Karpas-422 (cell line): ENCODE results near the gene CRY2. TPM values are rescaled to one million over a fixed set of nuclear protein-coding genes. Genes with fewer than 3 reads are reported as not detected.
"Not testable (repeated sequence)": the region's sequence is repeated elsewhere in the genome, so short reads cannot be mapped to it uniquely, and the experiment has no call there.

Source experiments
- DNase-seq: peaks from one replicate; pipeline ENCODE4 v3.0.0-alpha.2; 2015
- H2AFZ ChIP-seq: fragments of 200-600 bp; sonication (generic); 2 replicates; pipeline ENCODE4 v1.6.1; 2014; ENCODE audit warnings: antibody characterized with exemption, low read length, mixed read lengths
- H3K27ac ChIP-seq: fragments of 200-600 bp; sonication (generic); 2 replicates; pipeline ENCODE4 v1.5.1; 2014; ENCODE audit warnings: mild to moderate bottlenecking, low read length, moderate library complexity
- H3K27me3 ChIP-seq: fragments of 200-600 bp; sonication (generic); 2 replicates; pipeline ENCODE4 v1.6.1; 2014; ENCODE audit warnings: low read length, mixed read lengths
- H3K36me3 ChIP-seq: fragments of 200-600 bp; sonication (generic); 2 replicates; pipeline ENCODE4 v1.6.1; 2014; ENCODE audit warnings: low read length, mixed read lengths; ENCODE audit not compliant: insufficient read depth
- H3K4me1 ChIP-seq: fragments of 200-600 bp; sonication (generic); 2 replicates; pipeline ENCODE4 v1.6.1; 2014; ENCODE audit warnings: mild to moderate bottlenecking, low read length, mixed read lengths
- H3K4me2 ChIP-seq: fragments of 200-600 bp; sonication (generic); 2 replicates; pipeline ENCODE4 v1.6.1; 2014; ENCODE audit warnings: low read length, low read depth, mild to moderate bottlenecking; ENCODE audit not compliant: poor library complexity, severe bottlenecking
- H3K4me3 ChIP-seq: fragments of 200-600 bp; sonication (generic); 2 replicates; pipeline ENCODE4 v1.5.1; 2014; ENCODE audit warnings: mild to moderate bottlenecking, antibody characterized with exemption, low read length, mixed read lengths
- H3K79me2 ChIP-seq: fragments of 200-600 bp; sonication (generic); 2 replicates; pipeline ENCODE4 v1.6.1; 2014; ENCODE audit warnings: mild to moderate bottlenecking, low read length, mixed read lengths
- H3K9ac ChIP-seq: fragments of 200-600 bp; sonication (generic); 2 replicates; pipeline ENCODE4 v1.6.0; 2014; ENCODE audit warnings: low read length
- H3K9me2 ChIP-seq: fragments of 200-600 bp; sonication (generic), shearing (Covaris generic); replicated peaks from 2 replicates; pipeline ENCODE4 v1.6.0; 2014; ENCODE audit warnings: mild to moderate bottlenecking, low read length, moderate library complexity; ENCODE audit not compliant: insufficient read depth
- H3K9me3 ChIP-seq: fragments of 300-700, 200-600 bp; sonication (generic); 2 replicates; pipeline ENCODE4 v1.6.1; 2014; ENCODE audit warnings: low read length, mixed read lengths
- H4K20me1 ChIP-seq: fragments of 200-600 bp; sonication (generic); 2 replicates; pipeline ENCODE4 v1.6.1; 2014; ENCODE audit warnings: mild to moderate bottlenecking, antibody characterized with exemption, low read length, low read depth; ENCODE audit not compliant: insufficient read depth
- total RNA-seq: library from RNA; depleted of rRNA; stranded (reverse); fragments of >200 nt; shearing (Covaris generic); gene quantifications from 2 replicates; pipeline ENCODE4 v1.2.3, GENCODE V29; 2014; ENCODE audit warnings: low replicate concordance

CRY2 gene
- total RNA-seq, 1 experiment from 2014 or later: 12.5 TPM

- H4K20me1 ChIP-seq: no peaks in the 10 kb centered on the region
- H3K27ac ChIP-seq: no peak within 1 kb of the TSS
- H3K4me3 ChIP-seq: peak within 1 kb of the TSS; percentile 87
- peak; percentile 98 for DNase-seq
- H2AFZ ChIP-seq: peak within 1 kb of the TSS; percentile 99
- no peaks in the 10 kb centered on the region for H3K9me2 ChIP-seq
- H3K36me3 ChIP-seq: no peaks in the 10 kb centered on the region
- H3K9me3 ChIP-seq: no peaks in the 10 kb centered on the region
- H3K4me2 ChIP-seq: peak within 1 kb of the TSS; percentile 95
- H3K27me3 ChIP-seq: no peaks in the 10 kb centered on the region
- peak within 1 kb of the TSS; percentile 86 for H3K9ac ChIP-seq
- peaks cover 26% of the 10 kb centered on the region for H3K79me2 ChIP-seq
- H3K4me1 ChIP-seq: peaks cover 31% of the 10 kb centered on the region
These were observed 42.4 kb upstream of the CRY2 start, which contains the start of gene SLC35C1 for GRCh38 chr11:45804761-45805304. Gene SLC35C1 (plus strand): TSS chr11:45805149. CDS start chr11:45805802, 653 bp downstream.

- H3K4me3 ChIP-seq: peak overlapping the region; percentile 87
- peak overlapping the region; percentile 95 for H3K4me2 ChIP-seq
- H2AFZ ChIP-seq: no peak overlapping the region
- peaks cover 26% of the 10 kb centered on the region for H3K79me2 ChIP-seq
- H3K36me3 ChIP-seq: no peaks in the 10 kb centered on the region
- no peaks in the 10 kb centered on the region for H3K27me3 ChIP-seq
- H3K27ac ChIP-seq: no peak overlapping the region
- H4K20me1 ChIP-seq: no peaks in the 10 kb centered on the region
- no peak for DNase-seq
- H3K9ac ChIP-seq: peak overlapping the region; percentile 86
- no peaks in the 10 kb centered on the region for H3K9me3 ChIP-seq
- peaks cover 31% of the 10 kb centered on the region for H3K4me1 ChIP-seq
- H3K9me2 ChIP-seq: no peaks in the 10 kb centered on the region
These were observed 41.8 kb upstream of the CRY2 start for GRCh38 chr11:45805305-45806071.

- peak overlapping the region; percentile 63 for H3K27ac ChIP-seq
These were observed 41.0 kb upstream of the CRY2 start for GRCh38 chr11:45806072-45806933.

GRCh38 chr11:45806937-45807791 is 40.1 kb upstream of the CRY2 start:
- Histone ChIP-seq H3K9me2 (no peaks in the 10 kb centered on the region), H3K4me2 (peak overlapping the region; percentile 95), H3K4me1 (peaks cover 31% of the 10 kb centered on the region), H3K9ac (peak overlapping the region; percentile 86), H3K79me2 (peaks cover 26% of the 10 kb centered on the region), H3K4me3 (peak overlapping the region; percentile 87), H3K36me3 (no peaks in the 10 kb centered on the region), H3K27ac (peak overlapping the region; percentile 63), H3K27me3 (no peaks in the 10 kb centered on the region), H2AFZ (no peak overlapping the region), H4K20me1 (no peaks in the 10 kb centered on the region), H3K9me3 (no peaks in the 10 kb centered on the region)
- peak; percentile 72 for DNase-seq

More at GRCh38 chr11:45806072-45806933, 41.0 kb upstream of the CRY2 start:
- peaks cover 31% of the 10 kb centered on the region for H3K4me1 ChIP-seq
- no peaks in the 10 kb centered on the region for H3K9me3 ChIP-seq
- H3K9me2 ChIP-seq: no peaks in the 10 kb centered on the region
- H2AFZ ChIP-seq: no peak overlapping the region
- peak overlapping the region; percentile 86 for H3K9ac ChIP-seq
- peaks cover 26% of the 10 kb centered on the region for H3K79me2 ChIP-seq
- H3K36me3 ChIP-seq: no peaks in the 10 kb centered on the region
- DNase-seq: no peak
- no peaks in the 10 kb centered on the region for H3K27me3 ChIP-seq
- H4K20me1 ChIP-seq: no peaks in the 10 kb centered on the region
- H3K4me2 ChIP-seq: peak overlapping the region; percentile 95
- peak overlapping the region; percentile 87 for H3K4me3 ChIP-seq

GRCh38 chr11:45807792-45808238 is 39.5 kb upstream of the CRY2 start:
- no peaks in the 10 kb centered on the region for H3K9me3 ChIP-seq
- peaks cover 31% of the 10 kb centered on the region for H3K4me1 ChIP-seq
- no peaks in the 10 kb centered on the region for H3K9me2 ChIP-seq
- H3K79me2 ChIP-seq: peaks cover 26% of the 10 kb centered on the region
- peak overlapping the region; percentile 86 for H3K9ac ChIP-seq
- no peak for DNase-seq
- H4K20me1 ChIP-seq: no peaks in the 10 kb centered on the region
- H2AFZ ChIP-seq: no peak overlapping the region
- H3K27ac ChIP-seq: peak overlapping the region; percentile 63
- H3K4me3 ChIP-seq: peak overlapping the region; percentile 87
- H3K4me2 ChIP-seq: peak overlapping the region; percentile 95
- no peaks in the 10 kb centered on the region for H3K36me3 ChIP-seq
- H3K27me3 ChIP-seq: no peaks in the 10 kb centered on the region

- not testable (repeated sequence) for H3K9me3 ChIP-seq, H3K9ac ChIP-seq, H3K9me2 ChIP-seq, H4K20me1 ChIP-seq, H3K4me2 ChIP-seq, H3K27me3 ChIP-seq, H3K27ac ChIP-seq, H3K36me3 ChIP-seq, H2AFZ ChIP-seq, DNase-seq, H3K4me3 ChIP-seq
- Histone ChIP-seq H3K79me2 (peaks cover 26% of the 10 kb centered on the region), H3K4me1 (peaks cover 31% of the 10 kb centered on the region)
These were observed 38.8 kb upstream of the CRY2 start for GRCh38 chr11:45808427-45808826.

- Histone ChIP-seq H3K4me2 (no peak overlapping the region), H3K27ac (no peak overlapping the region), H3K4me1 (peaks cover 25% of the 10 kb centered on the region), H3K9me3 (no peaks in the 10 kb centered on the region), H3K9me2 (no peaks in the 10 kb centered on the region), H3K4me3 (no peak overlapping the region), H3K79me2 (peaks cover 26% of the 10 kb centered on the region), H3K36me3 (no peaks in the 10 kb centered on the region), H3K27me3 (no peaks in the 10 kb centered on the region), H3K9ac (no peak overlapping the region), H4K20me1 (no peaks in the 10 kb centered on the region), H2AFZ (no peak overlapping the region)
- no peak for DNase-seq
These were observed 37.5 kb upstream of the CRY2 start for GRCh38 chr11:45809456-45810395.
